Hematopoietic multipotent progenitor cell treated with erythropoietin and hydrocortisone succinate and interleukin-3 and kit ligand, for 15 days (in vitro differentiated cells): ENCODE measurements around the gene UQCRC1.

Experiments
- DNase-seq: peaks from one replicate; pipeline ENCODE4 v3.0.0-alpha.2; 2015; ENCODE audit warnings: low spot score

Gene UQCRC1

DNA sequence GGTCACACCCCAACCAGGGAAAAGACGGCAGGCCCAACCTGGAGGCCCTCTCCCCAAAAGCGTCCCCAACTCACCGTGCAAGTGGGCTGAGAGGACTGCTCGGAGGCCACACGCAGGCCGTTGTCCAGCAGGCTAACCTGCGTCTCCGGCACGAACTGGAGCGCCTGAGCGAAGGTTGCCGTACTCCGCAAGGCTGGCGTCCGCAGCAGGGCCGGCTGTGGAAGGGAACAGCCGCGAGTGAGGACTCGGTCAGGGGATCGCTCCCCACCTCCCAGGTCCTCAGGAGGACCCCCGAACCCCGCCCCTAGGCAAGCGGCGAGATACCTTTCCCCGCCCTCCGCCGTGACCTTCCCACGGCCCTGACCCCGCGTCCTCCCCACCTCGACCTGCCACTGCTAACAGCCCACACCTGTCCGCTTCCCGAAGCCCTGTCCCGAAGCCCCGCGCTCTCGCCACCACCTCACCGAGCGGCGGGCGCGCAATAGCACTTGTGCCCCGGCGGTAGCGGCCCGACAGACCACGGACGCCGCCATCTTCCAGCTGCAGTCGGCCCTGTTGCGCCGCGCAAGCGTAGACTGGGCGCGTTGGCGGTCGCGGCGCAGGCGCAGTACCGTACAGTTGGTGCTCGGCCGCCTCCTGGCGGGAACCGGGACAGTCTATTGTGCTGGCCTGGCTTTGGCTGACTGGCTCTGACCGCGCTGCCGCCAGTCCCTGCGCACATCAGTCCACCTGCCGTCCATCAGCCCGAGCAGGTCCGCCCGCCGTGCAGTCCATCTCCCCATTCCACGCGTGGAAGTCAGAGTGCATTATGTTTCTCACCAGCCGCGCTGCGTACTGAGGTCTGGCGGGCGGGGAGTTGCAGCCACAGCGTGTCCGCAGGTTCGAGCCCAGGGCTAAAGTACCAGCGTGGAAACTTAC is at the start of gene UQCRC1:
Gene UQCRC1 (minus strand): TSS at position 559 of the 918 bp plus-strand sequence. CDS start 26 bp downstream, at position 533.
- DNase-seq, result peak; percentile 93

DNA sequence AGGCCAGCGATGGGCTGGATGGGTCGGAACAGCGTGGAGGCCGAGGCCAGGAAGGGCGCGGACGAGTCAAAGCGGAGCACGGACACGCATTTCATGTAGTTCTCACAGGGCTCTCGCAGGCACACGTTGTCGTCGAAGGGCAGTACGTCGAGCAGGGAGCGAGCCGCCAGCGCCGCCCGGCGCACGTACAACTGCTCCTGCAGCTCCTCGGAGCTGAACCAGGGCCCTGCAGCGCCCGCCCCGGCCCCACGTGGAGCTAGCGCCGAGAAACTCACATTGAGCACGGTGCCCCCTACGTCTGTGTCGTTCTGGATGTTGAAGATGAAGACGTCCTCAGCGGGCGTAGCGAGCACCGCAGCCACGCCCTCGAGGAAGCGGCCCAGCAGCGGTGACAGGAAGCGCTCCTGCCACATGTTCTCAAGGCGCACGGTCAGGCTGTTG is 47.4 kb upstream of the UQCRC1 start:
- no peak for DNase-seq

DNA sequence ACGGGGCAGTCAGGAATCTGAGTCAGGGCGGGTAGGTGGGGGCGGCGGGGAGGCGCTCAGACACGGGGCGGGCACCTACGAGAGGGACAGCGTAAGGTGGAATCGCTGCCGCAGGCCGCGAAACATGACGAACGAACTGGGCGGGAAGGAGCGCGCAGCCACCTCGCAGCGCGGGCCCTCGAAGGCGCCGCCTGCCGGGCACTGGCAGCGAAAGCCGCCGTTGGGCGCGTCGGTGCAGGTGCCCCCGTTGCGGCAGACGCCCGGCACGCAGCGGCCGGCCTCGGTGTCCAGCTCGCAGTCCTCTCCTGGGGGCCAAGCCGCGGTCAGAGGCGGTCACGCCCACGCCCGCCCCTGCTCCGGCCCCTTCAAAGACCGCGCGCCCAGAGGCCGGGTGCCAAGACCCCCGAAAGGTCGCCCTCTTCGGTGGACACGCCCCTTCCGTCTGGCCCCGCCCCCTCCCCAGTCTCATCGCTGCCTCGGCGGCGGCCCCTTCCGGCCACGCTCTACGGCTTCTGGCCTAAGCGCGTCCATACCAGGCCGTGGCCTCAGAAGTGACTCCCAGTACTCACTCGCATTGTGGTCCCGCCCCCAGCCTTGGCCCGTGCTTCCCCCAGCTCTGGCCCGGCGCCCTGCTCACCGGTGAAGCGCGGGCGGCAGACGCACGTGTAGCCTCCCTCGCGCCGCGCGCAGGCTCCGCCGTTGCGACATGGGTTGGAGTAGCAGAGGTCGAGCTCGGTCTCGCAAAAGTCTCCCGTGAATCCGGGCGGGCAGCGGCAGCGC is 46.8 kb upstream of the UQCRC1 start:
- DNase-seq, result peak; percentile 70

DNA sequence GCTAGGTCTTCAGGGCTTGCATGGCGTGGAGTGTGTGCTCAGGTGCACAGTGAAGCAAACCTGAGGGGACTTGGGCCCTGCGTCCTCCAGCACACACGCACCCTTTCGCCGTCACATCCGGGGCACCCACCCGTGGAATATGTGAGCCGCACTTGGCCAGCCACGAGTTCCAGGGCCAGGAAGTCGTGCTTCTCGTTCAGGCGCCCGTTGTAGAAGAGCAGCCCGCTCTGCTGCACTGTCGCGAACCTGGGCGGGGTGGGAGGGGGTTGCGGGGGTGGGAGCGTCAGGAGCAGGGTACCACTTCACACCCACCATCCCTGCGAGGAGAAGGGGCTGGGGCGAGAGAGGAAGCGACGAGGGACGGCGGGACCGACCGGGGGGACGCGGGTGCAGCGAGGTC is 46.2 kb upstream of the UQCRC1 start:
- no peak for DNase-seq

DNA sequence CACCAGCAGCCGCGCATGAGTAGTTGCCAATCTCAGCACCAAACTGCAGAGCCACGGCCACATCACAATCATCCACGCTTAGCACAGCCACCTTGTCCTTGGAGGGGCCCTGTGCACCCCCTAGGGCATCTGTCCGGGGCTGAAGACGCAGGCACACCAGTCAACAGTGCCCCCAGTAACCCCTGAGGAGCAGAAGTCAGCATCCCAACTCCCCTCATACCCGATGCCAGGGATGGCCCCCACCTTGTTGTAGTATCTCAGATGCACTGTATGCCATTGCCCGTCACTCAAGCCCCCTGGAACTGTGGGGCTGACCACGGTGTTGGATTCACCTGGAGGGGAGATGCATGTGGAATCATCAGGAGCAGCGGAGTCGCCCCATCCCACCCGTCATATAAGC is 45.6 kb upstream of the UQCRC1 start:
- DNase-seq, result no peak

DNA sequence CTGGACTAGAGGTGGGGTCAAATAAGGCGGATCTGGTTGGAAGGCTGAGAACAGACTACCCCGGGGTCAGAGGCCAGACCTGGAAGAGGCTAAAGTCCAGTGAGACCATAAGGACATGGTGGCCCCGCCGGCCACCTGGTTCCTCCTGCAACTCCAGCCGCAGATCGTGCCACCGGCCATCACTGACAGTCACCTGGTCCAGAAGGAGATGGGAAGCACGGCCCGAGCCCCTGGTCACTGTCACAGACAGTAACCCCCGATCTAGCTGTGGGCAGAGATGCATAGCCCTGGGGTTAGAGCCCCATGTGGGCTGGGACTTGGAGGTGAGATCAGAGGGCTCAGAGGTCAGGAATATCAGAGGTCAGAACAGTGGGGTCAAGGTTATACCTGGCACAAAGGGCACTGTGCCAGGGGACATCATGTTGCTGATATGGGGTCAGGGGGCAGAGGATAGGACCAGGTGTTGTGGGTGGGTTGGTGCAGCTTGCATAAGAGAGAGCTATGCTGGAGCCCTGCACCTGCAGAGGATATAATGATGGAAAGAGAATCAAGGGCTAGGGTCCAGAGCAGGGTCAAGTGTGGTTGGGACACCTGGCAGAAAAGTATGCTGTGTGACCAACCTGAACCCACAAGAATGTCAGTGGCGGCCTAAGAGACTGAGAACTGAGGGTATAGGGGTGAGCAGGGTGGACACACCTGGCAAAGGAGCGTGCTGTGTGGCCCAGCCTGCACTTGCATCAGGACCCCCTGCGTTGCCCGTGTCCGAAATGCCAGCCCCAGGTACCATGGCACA is 43.7 kb upstream of the UQCRC1 start:
- DNase-seq, result no peak

DNA sequence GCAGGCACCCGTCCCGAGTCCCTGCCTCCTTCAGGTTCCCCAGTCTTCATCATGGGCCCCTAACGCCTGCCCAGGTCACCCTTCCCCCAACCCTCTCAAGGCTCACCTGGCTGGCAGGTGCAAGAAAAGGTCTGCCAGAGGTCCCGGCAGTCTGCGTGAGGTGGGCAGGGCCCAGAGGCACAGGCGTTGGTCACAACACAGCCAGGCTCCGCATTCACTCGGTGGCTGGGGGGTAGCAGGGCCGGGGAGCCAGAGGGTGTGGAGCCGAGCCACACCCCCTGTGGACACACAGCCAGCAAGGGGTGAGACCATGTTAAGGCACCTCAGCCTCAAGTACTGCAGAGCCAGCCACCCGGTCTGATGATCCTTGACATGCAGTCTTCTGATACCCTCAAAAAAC is 42.3 kb upstream of the UQCRC1 start:
- DNase-seq, result no peak

DNA sequence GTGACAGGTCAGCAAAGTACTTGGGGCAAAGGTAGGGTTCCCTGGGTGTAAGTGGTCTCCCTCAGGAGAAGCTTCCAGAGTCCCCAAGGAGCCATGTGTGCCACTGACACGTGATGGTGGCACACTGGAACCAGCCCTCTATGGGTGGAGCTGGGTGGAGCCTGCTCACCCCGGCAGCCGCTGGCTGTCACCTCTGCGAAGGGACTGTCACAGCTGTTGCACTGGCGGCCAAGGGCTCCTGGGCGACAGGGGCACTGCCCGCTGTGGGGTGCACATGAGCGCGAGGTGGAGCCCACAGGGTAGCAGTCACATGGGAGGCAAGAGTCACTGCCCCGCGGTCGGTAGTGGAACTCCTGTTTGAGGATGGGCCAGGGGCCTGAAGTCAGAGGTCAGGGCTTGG is 41.3 kb upstream of the UQCRC1 start:
- peak; percentile 22 for DNase-seq

DNA sequence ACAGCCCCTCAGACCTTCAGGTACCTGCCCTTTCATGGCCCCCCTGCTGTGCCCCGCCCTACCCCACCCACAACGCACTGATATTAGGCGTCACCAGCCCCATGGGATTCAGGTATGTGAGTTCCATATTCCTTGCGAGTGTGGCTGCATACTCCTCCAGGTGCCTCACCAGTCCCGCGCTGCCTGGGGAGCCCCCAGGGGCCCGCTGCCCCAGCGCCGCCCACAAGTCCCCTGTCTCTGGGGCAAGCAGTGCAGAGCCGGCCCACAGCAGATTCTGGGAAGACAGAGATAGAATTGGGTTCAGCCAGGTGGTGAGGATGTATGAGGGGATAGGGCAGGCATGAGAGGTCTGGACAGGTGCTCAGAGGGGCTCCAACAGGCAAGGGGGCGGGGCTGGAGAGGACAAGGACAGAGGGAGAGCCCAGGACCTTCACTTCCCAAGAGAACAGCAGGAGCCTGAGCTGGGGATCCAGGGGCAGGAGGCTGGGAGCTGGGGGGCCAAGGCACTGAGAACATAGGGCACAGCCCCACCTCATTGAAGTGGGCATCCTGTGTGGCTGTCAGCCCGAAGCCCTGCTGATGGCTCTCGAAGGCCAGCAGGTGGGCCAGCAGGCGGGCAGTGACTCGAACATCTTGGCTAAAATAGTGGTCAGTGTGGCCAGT is 38.9 kb upstream of the UQCRC1 start:
- no peak for DNase-seq

DNA sequence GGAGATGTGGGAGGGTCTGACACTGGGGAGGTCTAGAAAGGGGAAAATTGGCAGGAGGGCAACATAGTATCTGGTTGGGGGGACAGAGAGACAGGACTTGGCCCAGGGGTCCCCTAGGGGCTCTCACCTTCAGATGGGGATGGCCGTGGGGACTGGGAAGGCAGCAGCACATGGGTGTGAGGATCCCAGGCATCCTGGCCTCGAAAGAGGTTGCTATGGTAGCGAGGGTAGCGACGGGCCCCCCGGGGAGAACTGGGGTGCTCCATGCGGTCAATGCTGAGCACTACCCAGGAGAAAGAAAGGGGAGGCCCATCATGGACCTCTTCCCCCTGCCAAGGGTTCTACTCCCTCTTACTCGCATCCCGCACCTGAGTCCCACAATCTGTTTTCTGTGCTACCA is 38.3 kb upstream of the UQCRC1 start:
- no peak for DNase-seq

DNA sequence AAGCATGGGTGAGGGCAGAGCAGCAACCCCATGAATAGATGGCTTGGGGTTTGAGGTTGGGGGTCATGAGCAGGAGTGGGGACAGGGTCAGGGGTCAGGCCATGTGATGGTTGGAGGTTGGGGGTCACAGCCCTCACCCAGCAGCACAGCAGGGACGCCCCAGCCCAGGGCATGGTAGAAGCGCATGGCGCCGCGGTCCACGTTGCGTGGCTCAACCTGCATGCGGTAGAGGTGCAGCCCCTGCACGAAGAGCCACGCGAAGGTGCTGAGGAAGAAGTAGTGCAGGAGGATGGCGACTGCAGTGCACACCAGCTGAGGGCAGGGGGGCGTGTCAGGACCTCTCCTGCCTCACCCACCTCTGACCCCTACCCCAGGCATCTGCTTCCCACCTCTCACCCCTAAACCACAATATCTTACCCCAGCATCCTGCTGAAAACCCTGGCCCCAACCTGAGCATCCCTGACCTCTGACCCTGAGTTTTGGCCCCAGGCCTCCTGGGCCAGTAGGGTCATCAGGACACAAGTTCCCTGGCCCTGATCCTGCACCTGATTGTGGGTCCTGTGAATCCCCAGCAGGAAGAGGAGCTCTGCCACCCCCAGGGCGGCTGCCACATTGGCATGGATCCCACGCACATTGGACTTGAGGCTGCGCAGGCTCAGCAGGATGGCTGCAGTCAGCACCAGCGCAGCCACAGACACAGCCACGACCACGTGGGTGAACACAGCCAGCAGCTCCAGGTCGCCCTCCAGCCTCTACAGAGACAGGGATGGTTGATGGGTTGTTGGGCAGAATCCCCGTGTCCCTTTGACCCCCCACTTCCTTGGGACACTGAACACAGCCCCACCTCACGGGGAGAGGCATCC is 35.7 kb upstream of the UQCRC1 start:
- DNase-seq, result no peak

DNA sequence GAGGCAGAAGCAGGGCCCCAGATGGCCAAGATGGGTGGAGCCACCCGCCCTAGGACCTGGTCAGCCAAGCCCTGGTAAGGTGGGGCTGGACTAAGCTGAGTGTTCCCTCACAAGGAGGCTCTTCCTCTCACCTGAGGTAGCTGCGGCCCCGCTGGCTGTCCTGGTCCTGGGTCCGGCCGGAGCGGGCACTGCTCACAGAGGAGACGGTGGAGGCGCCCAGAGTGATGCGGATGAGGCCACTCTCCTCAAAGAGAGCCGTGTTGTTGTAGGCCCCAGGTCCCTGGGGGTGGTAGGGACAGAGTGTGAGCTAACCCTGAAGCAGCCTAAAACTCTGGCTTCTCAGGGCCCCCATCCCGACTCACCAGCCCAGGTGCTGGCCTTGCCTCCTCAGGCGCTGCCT is 33.2 kb upstream of the UQCRC1 start:
- DNase-seq, result no peak

DNA sequence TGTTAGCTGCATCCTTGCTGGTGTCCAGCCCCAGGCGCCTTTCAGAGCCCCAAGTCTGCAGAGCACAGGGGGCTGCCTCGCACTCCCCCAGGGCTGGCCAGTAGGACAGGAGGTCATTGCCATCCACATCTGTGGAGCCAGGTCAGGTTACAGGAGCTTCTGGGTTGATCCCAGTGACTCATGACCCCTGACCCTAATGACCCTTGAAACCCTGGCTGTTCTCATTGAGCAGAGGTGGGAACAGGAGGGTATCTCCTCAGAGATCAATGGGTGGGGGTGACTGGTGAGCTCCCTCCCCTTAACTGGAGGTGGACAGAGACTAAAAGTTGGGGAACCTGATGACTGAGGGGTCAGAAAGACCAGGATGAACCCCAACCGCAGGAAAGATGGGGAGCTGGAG is 31.9 kb upstream of the UQCRC1 start:
- no peak for DNase-seq

DNA sequence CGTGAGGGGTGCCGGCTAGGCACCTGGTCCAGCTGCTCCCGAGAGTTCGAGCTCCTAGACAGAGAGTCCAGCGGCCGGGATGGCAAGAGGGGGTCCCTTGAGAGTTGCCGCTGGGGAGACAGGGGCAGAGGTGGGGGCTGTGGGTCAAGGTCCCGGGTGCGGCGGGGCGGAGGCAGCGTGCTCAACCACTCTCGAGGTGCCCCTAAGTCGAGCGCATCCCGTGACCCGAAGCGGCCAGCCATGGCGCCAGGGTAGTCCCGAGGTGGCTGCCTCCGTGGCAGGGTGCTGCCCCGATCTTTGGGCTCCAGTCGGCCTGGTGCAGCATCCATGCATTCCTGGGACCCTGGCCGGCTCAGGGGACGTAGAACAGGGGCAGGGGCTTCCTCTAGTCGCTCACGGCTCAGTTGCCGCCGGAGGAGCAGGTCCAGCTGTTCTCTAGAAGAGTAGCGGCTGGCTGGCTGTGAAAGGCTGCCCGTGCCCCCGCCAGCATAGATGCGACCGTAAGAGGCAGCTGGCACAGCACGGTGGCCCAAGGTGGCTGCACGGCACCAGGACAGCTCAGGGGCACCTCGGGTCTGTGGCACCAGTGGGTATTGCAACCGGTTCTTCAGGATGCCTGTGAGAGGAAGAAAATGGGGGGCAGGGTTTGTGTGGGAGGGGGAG is 30.6 kb upstream of the UQCRC1 start:
- DNase-seq, result no peak

DNA sequence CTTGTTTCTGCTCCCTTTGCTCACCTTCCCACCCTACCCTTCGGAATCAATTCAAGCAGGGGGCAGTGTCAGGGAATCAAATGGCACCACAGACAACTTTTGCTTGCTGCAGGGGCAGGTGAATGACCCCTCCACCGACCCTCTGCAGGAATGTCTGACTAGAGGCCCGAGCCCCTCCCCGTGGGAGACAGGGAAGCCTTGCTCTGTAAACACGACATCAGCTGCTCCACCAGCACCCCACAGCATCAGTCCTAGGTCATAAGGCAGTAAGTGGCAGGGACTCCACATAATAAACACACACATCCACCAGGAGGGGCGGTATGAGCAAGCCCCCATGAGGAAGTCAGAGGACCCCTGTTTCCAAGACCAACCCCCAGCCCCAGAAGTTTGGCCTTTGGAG is 27.9 kb upstream of the UQCRC1 start:
- DNase-seq, result no peak

DNA sequence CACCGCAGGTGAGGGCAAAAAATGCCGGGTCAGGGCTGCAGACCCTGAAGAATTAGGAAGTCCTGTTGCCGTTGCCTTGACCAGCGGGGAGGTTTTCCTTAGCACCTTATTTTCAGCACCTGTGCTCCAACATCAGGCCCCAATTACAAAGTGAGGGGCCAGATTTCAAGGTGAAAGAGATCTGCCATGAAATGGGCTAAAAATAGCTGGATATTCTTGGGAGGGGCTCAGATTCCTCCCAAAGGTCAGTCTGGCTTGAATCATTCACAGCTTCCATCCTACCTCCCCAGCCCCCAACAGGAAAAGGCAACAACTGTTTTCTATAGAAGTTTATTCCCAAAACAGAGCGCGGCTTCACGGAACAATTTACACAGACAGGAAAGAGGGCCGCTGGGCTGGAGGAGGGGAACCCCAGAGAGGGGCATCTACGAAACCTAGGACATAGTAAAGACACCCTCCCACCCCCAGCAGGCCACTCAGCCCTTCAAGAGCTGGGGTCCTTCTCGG is 26.8 kb upstream of the UQCRC1 start:
- DNase-seq, result no peak

DNA sequence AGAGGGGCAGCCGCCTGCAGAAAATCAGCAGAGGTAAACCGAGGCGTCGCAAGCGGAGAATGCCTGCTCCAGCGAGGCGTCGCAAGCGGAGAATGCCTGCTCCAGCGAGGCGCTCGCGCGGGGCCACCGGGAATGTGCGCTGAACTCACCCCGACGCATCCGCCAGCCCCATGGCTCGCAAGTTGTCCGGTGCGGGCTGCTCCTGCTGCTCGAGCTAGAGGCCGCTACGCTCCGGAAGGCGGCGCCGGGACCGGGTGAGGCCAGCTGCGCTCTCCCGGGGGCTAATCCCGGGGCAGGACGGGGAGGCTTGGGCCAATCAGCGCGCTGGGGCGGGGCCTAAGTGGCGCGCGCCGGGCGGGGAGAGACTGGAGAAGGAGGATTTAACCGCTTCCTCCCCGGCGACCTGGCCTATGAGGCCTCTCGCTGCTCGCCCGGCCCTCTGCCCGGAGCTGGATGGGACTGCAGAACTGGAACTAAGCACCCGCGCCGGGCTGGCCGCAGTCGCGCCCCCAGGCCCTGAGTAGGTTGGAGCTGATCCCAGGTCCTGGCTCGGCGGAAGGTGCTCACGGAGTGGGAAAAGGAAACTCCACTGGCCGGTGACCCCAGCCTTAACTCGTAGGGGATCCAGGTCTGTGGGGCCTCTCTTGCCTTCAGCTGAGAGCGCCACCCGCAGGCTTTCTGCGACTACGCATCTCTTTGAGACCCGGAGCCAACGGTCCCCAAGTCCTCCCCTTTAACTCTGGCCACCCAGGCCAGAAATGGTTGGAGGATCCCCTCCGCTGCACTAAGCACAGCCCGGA is 26.0 kb upstream of the UQCRC1 start, which contains the start of gene SLC26A6:
Gene SLC26A6 (minus strand): TSS at position 240 of the 800 bp plus-strand sequence. CDS start 68 bp downstream, at position 172.
- DNase-seq, result peak; percentile 95

DNA sequence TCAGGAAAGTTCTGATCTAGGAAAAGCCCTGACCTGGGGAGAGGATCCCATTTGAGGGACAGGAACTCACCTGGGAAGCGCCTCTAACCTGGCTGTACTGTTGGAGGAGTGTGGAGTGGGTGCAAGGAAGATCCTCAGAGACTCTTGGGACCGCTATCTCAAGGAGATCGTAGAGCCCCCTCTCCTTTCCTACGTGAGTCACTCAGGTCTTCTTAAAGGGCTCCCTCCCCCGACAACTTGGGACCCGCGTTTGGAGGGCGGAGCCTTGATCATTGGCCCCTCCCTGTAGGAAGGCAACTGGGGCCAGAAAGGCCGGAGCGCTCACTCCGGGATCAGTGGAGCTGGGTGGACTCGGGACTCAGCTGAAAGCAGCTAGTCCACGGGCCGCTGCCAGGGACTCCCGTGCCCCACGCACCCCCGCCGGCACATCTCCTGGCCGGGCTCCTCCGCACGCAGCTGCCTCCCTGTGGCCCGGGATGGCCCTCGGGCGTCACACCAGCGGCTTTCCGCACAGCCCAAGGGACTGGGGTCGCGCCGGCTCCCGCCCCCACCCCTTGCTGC is 25.3 kb upstream of the UQCRC1 start:
- DNase-seq, result peak; percentile 32

DNA sequence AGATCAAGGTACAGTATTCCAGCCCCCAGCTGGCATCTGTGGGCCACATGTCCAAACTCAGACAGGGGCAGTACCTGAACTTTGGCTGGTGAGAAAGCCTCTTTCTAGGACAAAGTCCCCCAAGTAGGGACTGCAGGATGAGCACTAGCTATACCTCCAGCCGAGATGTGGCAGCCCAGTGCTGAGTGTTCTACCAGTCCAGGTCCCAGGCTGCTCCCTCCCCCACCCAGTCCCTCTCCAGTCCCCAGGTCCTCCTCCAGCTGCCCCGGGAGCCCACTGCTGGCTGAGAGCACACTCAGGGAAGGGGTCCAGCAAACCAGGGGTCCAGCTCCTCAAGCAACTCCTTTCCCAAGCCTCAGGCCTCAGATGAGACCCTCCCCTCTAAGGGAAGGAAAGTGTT is 24.3 kb upstream of the UQCRC1 start:
- DNase-seq, result no peak
